NCI-H1436 (cell line): ENCODE data around the gene EGFL7.

Experiments
- DNase-seq: peaks from one replicate; lab custom pipeline; 2025; lab: John Stamatoyannopoulos, UW

EGFL7 gene

GRCh38 chr9:136718345-136719194, 55.9 kb downstream of the EGFL7 start:
- DNase-seq, result no peak

GRCh38 chr9:136719195-136719880, 56.6 kb downstream of the EGFL7 start:
- no peak for DNase-seq

- no peak for DNase-seq
These were observed 57.7 kb downstream of the EGFL7 start for GRCh38 chr9:136720251-136720897.

- DNase-seq, result no peak
These were observed 58.2 kb downstream of the EGFL7 start for GRCh38 chr9:136720898-136721338.

- DNase-seq, result no peak
These were observed 58.8 kb downstream of the EGFL7 start for GRCh38 chr9:136721339-136722092.
